ENCODE measurements around the gene TMEM248. TPM values are rescaled to one million over a fixed set of nuclear protein-coding genes. Genes with fewer than 3 reads are reported as not detected.

Gene TMEM248
- total RNA-seq, 4 donors from 2014 or later = 68.5 to 113 (median 83.4) TPM

GRCh38 chr7:66950763-66951162 lies 29.7 kb downstream of the TMEM248 start:
- DNase-seq = no peak
- H3K4me1 ChIP-seq = no peaks in the 10 kb centered on the region

GRCh38 chr7:66952343-66953043 lies 31.5 kb downstream of the TMEM248 start:
- Histone ChIP-seq H3K27ac (no peak overlapping the region), H3K36me3 (no peaks in the 10 kb centered on the region), H3K4me3 (no peak overlapping the region), H3K27me3 (no peaks in the 10 kb centered on the region), H3K4me1 (no peaks in the 10 kb centered on the region), H3K9me3 (no peaks in the 10 kb centered on the region)
- DNase-seq = no peak
- no peak for TF ChIP-seq POLR2A (IDR thresholded peaks at IDR 0.05)
- no peak for TF ChIP-seq CTCF (IDR thresholded peaks at IDR 0.05)
- intact Hi-C loops (cut with DNase I; ENCODE audit: low total_unique reads) = no loop called here

More at GRCh38 chr7:66950763-66951162, 29.7 kb downstream of the TMEM248 start:
- H3K9me3 ChIP-seq = no peaks in the 10 kb centered on the region
- H3K36me3 ChIP-seq = no peaks in the 10 kb centered on the region
- no peaks in the 10 kb centered on the region for H3K27me3 ChIP-seq
- TF ChIP-seq POLR2A (IDR thresholded peaks at IDR 0.05) (no peak), CTCF (IDR thresholded peaks at IDR 0.05) (no peak)
- no peak overlapping the region for H3K27ac ChIP-seq
- no peak overlapping the region for H3K4me3 ChIP-seq
- intact Hi-C loops (cut with DNase I; ENCODE audit: low total_unique reads) = no loop called here

GRCh38 chr7:66953044-66953427 lies 32.0 kb downstream of the TMEM248 start:
- Histone ChIP-seq H3K27me3 (no peaks in the 10 kb centered on the region), H3K36me3 (no peaks in the 10 kb centered on the region), H3K4me3 (no peak overlapping the region), H3K4me1 (no peaks in the 10 kb centered on the region), H3K9me3 (no peaks in the 10 kb centered on the region), H3K27ac (no peak overlapping the region)
- DNase-seq = no peak
- TF ChIP-seq POLR2A (IDR thresholded peaks at IDR 0.05) (no peak), CTCF (IDR thresholded peaks at IDR 0.05) (no peak)
- intact Hi-C loops (cut with DNase I; ENCODE audit: low total_unique reads) = no loop called here

- TF ChIP-seq CTCF (IDR thresholded peaks at IDR 0.05) = no peak
- no peak for TF ChIP-seq POLR2A (IDR thresholded peaks at IDR 0.05)
These were observed 36.7 kb downstream of the TMEM248 start for GRCh38 chr7:66957595-66958290.

More at GRCh38 chr7:66957595-66958290, 36.7 kb downstream of the TMEM248 start:
- no peaks in the 10 kb centered on the region for H3K27me3 ChIP-seq
- no peak overlapping the region for H3K4me3 ChIP-seq
- intact Hi-C loops (cut with DNase I; ENCODE audit: low total_unique reads) = no loop called here
- H3K9me3 ChIP-seq = no peaks in the 10 kb centered on the region
- H3K27ac ChIP-seq = no peak overlapping the region
- H3K36me3 ChIP-seq = no peaks in the 10 kb centered on the region
- DNase-seq = no peak
- H3K4me1 ChIP-seq = no peaks in the 10 kb centered on the region
